Suprapubic skin (tissue), 3 donors: ENCODE results near the gene TAC4.

ENCODE experiments used
- CTCF ChIP-seq, 2 donors: fragments of 200-600 bp in 1 of 2; fragments of 450-650 bp in 1 of 2; sonication (generic) in 1 of 2; IDR thresholded peaks; one replicate each; pipeline ENCODE4 v1.5.1; 2016 to 2019; ENCODE audit warnings: antibody characterized with exemption in 2 of 2, mild to moderate bottlenecking in 1 of 2, moderate library complexity in 1 of 2
- POLR2A ChIP-seq, 2 donors: fragments of 450-650 bp; IDR thresholded peaks; one replicate each; pipeline ENCODE4 v1.6.1; 2017; ENCODE audit warnings: antibody characterized with exemption in 2 of 2, mild to moderate bottlenecking in 2 of 2, moderate library complexity in 2 of 2

- TF ChIP-seq CTCF (IDR thresholded peaks at IDR 0.05) (no peak), POLR2A (IDR thresholded peaks at IDR 0.05) (no peak)
Observed at GRCh38 chr17:49822829-49823228, 25.0 kb downstream of the TAC4 start.
